HG02642 (cell line): ENCODE data around the gene CCND1.

Source experiments
- ATAC-seq: cut with Tn5 transposase; IDR thresholded peaks from one replicate; pipeline ENCODE4 v1.9.1; 2021; ENCODE audit warnings: mild to moderate bottlenecking; ENCODE audit not compliant: unreplicated experiment, poor library complexity

CCND1 gene

GRCh38 chr11:69640995-69641581, at the start of gene CCND1:
Gene CCND1, plus strand, starts transcription at chr11:69641156. Its CDS starts 158 bp downstream, at chr11:69641314.
- ATAC-seq: no peak

- no peak for ATAC-seq
Measured at GRCh38 chr11:69592986-69593650, 47.8 kb upstream of the CCND1 start.

- no peak for ATAC-seq
Measured at GRCh38 chr11:69593851-69594250, 47.1 kb upstream of the CCND1 start.

DNA sequence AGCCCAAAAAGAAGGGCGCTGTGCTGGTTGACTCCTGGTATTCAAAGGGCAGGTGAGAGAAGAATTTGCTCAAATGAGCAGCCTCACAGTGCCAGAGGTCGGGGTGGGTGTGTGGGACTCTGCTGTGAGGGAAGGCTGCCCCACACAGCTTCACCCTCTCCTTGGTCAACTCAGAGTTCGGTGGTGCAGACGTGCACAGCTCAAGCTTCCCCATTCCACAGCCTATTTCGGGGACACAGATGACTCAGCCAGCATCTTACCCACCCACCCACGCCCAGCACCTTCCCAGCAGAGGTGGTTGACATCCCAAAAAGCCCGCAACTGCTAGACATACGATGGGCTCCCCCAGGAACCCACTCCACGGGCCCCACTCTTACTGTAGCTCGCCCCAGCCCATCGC, 46.5 kb upstream of the CCND1 start:
- no peak for ATAC-seq

GRCh38 chr11:69595805-69596665, 44.9 kb upstream of the CCND1 start:
- ATAC-seq: no peak

DNA sequence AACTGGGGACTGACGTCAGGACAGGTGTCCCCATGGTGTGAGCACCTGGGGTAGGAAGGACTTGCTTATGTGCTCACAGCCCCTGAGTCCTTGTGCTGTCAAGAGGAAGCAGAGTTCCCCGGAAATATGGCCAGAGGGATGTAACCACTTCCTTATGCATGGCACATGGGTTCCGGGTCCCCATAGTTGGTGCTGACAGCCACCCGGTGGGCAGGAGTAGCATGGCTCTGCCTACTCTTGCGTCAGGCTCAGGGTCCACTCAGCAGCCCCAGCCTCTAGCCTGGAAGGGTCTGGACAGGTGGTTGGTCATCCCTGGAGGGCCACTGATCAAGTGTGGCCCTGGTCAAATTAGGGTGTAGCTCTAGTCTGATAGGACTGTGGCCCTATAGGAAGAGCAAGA, 42.8 kb upstream of the CCND1 start:
- no peak for ATAC-seq

DNA sequence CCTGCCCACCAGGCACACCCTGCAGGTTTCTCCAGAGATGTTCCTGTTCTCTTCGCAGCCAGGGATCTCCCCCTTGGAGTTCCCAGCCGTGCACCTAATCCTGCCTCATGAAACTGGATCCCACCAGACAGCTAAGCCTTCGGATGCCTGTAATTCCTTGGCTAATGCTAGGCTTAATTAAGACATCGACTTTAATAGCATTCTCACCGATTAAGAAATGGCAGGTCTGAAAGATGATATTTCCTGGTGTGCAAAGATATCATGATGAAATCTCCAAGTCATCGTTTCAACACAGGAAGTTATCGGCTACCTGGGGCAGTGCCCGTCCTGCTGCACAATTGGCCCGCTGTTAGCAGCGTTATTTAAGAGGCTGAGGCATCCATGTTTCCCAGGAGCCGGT, 41.5 kb upstream of the CCND1 start:
- ATAC-seq: no peak

GRCh38 chr11:69600001-69600400, 41.0 kb upstream of the CCND1 start:
- ATAC-seq: no peak

GRCh38 chr11:69601011-69601975, 39.7 kb upstream of the CCND1 start:
- no peak for ATAC-seq

- no peak for ATAC-seq
Measured at GRCh38 chr11:69603111-69603836, 37.7 kb upstream of the CCND1 start.

DNA sequence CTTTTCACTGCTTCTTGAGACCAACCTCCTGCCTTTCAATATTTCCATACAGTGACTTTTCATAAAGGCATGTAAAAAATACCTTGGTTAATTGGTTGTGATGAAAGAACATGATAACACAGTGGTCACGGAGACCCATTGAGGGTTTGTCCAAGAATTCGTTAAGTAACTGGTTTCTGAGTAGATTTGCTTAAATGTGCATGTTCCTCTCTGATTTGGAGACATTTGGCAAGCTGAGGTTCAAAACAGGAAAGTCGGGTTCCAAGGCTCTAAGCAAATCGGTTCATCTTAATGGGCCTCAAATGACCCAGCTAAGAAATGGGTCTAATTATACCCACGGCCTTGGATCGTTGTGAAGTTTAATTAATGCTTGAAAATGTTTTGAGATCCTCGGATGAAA, 36.9 kb upstream of the CCND1 start:
- ATAC-seq: no peak

- no peak for ATAC-seq
Measured at GRCh38 chr11:69605737-69606526, 35.0 kb upstream of the CCND1 start.

DNA sequence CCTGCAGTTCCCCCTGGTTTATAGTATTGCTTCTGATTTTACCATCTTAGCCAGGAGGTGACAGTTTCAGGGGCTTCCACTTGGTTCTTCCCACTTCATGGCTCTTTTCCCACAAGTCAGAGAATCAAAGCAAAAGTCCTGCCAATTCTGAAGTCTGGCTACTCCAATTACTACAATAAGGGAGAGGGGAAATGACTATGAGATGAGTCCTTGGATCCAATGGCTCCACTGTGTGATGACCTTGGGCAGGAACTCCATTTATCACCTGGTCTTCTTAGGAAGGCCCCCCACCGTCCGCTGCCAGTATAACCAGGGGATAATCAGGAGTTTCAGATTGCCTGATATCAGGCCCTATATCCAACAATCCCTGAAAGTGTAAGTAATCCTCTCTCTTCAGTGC, 31.6 kb upstream of the CCND1 start:
- ATAC-seq: no peak

DNA sequence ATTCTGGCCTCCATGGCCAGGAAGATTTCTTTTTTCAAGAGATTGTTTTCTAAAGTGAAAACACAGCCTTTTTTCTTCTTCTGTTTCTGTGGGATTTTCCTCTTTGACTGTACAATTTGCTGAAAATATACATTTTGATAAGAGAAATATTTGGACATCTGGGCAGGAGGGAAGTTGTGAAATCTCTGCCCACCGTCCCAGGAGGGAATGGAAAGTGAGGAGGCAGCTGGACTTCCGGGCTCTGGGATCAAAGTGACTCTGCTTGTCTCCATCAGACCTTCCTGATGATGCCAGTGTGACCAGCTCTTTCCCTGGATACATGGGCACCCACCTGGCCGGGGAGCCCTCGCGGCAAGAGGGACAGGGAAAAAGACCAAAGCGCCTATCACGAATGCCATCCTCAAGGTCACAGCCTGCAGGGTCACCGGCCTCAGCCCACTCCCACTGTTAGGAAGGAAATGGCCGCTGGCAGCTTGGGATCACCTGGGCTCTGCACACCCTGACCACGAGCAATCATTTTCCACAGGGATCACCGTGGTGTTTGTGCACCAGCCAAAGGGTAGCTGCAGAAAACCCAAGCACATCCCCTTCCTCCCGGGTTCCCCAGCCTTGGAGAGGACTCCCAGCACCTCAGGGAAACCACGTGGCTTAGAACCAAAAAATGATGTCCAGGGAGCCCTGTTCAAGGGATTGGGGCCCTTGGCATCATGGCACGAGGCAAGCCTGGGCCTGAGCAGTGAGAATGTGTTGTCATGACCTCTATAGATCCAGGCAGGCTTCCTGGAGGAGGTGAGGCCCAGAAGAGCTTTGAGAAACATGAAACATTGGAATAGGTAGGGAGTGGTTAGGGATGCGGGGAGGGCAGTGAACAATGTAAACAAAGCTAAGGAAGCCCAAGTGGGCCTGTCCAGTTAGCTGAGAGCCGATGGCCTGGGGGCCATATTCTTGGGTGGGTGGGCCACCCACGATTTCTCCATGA, 29.1 kb upstream of the CCND1 start:
- no peak for ATAC-seq

DNA sequence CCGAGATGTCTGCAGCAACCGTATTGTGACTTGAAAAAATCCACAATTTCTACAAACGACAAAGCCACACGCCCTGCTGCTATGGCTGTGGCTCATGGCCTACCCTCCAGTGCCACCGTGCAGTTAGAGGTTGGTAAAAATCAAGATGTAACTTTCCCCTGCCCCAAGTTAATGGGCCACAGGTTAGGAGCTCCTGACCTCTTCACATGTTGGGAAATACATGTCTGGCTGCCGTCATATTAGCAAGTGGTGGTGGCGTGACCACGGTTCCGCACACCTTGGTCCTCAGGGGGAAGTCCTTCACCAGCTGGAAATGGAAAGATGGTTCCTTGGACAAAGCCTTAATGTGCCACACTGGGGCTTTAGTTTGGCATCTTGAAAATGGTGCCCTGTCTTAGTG, 27.4 kb upstream of the CCND1 start:
- ATAC-seq: no peak

- ATAC-seq: no peak
Measured at GRCh38 chr11:69614085-69614484, 26.9 kb upstream of the CCND1 start.

DNA sequence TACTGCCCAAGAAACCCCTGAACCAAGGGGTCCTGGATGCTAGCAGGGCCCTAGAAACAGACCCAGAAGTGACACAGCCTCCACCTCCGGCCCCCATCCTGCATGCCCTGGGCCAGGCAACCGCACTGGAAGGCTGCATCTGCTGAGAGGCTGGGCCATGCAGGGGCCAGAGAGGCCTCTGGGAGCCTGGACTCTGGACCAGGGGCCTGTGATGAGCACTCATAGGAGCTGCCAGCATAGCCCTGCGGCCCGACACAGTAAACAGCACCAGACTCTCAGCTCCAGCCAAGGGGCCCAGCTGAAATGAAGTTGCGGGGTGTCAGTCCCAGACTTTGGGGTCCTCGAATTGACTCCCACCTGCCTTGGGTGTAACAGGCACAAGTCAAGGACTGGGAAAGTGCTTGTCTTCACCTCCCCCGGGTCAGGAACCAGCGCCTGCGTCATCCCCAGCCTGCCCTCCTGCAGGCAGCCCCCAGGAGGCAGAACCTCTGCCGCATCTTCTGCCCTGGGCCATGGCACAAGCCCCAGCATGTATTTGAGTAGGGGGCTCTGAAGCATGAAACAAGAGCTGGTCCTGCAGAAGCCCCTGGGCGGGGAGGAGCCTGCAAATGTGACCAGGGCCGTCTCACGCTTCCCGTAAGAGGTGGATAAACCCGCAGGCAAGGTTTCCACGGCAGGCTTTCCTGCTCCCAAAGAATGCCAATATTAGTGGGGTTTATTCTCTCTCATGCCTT, 25.2 kb upstream of the CCND1 start:
- ATAC-seq: no peak
